GM18505 (cell line): Measurements from ENCODE around the gene GP1BB.

Experiments
- ATAC-seq: cut with Tn5 transposase; IDR thresholded peaks from one replicate; pipeline ENCODE4 v1.9.1; 2021; ENCODE audit not compliant: unreplicated experiment
- POLR2A ChIP-seq: IDR thresholded peaks from 4 replicates; pipeline ENCODE4 v1.6.1; 2011; ENCODE audit warnings: borderline replicate concordance; ENCODE audit not compliant: insufficient read depth, insufficient read length; ENCODE audit errors: extremely low read depth

GP1BB gene

DNA sequence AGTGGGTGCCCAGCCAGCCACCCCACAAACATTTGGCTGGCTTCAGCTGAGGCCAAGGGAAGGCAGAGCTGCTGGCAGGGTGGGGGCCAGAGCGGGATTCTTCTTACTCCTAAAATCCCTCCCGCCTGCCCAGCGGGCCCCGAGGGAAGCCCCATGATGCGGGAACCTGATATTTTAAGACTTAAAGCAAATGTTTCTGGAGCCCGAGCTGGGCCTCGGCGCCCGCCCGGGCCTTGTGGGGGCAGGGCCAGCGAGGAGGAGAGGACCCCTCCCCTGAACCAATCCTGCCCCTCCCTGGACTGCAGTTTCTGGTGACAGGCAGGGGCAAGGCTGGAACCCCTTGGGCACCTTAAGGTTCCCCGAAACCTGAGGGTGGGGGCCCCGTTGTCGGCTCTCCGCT lies 17.2 kb downstream of the GP1BB start:
- ATAC-seq = no peak
- no peak for TF ChIP-seq POLR2A

- ATAC-seq = no peak
These were observed 17.7 kb downstream of the GP1BB start for GRCh38 chr22:19741053-19741452.

DNA sequence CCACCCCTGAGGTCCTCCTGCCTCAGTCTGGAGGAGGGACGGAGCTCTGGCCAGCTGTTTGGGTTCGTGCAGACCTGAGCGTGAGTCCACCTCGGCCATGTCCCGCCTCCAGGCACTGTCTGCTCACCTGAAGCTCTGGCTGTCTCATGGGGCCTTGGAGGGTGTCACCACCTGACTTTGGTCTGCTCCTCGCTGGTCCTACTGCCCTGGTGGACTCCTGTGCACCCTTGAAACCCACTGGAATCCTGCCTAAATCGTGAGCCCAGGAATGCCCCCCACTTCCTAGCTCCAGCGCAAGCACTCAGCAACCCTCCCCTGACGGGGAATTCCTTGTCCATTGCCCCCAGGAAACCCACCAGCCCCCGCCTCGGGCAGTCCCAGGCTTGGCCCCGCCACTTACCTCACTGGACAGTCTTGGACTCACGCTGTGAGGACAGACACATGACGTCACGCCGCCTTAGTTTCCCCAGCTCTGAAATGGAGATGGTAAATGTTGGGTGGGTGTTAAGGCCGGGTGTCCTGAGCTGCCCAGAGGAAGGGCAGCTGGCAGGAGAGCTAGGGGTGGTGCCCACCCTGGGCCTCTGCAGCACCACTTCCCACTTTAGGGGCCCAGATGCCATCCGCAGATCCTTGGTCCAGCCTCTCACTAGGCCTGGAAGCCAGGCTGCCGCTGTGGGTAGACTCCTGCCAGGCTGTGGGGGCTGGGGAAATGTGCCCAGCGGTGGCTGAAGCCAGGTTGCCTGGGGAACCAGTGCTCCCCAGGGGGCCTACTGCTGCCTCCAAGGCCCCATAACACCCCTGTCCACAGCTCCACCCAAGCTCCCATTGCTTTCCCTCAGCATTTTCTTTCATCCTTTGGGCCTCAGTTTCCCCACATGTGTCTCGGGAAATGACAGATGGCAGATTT lies 19.1 kb downstream of the GP1BB start:
- no peak for TF ChIP-seq POLR2A
- no peak for ATAC-seq

More at GRCh38 chr22:19741053-19741452, 17.7 kb downstream of the GP1BB start:
- no peak for TF ChIP-seq POLR2A

DNA sequence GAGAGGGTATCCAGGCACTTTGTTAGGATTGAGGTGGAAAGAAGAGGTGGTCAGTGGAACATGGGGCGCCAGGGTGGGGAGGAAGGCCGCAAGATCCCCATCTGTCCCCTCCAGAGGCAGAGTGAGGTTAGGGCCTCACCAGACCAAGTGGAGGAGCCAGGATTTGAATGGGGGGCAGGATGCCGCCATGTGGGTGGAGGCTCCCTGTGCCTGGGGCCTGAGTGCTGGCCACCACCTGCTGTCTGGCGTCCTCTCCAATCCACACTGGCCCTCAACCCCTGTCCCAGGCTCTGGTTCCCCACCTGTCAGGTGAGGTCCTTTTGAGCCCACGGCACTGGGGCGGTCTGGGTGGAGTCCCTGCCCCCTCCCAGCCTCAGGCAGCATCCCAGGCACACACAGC lies 19.7 kb downstream of the GP1BB start:
- TF ChIP-seq POLR2A = no peak
- ATAC-seq = no peak

GRCh38 chr22:19743651-19744050 lies 20.3 kb downstream of the GP1BB start:
- no peak for ATAC-seq
- TF ChIP-seq POLR2A = no peak

GRCh38 chr22:19744350-19745006 lies 21.1 kb downstream of the GP1BB start:
- TF ChIP-seq POLR2A = no peak
- ATAC-seq = no peak

GRCh38 chr22:19745155-19746101 lies 22.1 kb downstream of the GP1BB start:
- no peak for ATAC-seq
- TF ChIP-seq POLR2A = no peak

DNA sequence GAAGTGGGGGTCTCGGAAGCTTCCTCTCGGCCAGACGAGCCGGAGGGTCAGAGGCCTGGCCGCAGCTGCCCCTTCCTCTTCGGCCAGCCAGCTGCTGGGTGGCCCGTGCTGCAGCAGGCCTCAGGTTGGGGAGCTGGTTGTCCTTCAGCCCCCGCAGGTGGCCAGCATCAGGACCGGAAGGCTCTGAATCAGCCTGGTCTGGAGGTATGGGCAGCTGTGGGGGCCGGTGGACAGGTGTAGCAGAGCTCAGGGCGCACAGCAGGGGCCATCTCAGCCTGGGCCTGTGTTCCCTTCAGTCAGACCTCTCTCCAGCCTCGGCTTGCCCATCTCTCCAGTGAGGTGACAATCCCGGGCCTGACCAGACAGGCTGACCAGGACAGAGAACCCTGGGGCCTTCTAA lies 23.4 kb downstream of the GP1BB start:
- no peak for TF ChIP-seq POLR2A
- no peak for ATAC-seq

- no peak for ATAC-seq
- no peak for TF ChIP-seq POLR2A
These were observed 24.2 kb downstream of the GP1BB start for GRCh38 chr22:19747551-19747950.

DNA sequence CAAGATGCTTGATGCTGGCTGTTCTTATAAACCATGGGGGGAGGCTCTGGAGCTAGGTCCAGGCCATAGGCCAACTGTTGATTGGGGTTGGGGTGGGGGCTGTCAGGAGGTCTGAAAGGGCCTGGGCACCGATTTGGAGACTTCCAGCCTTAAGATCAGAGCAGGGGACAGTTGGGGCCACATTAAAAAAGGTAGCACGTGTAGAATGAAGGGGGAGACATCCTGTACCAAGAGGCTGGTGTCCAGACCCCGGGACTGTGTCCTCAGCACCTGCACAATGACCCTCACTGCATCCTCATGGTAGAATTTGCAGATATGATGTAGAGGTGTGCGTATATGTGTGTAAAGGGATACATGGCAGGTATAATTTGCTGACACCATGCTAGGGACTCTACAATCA lies 24.8 kb downstream of the GP1BB start:
- ATAC-seq = no peak
- no peak for TF ChIP-seq POLR2A

DNA sequence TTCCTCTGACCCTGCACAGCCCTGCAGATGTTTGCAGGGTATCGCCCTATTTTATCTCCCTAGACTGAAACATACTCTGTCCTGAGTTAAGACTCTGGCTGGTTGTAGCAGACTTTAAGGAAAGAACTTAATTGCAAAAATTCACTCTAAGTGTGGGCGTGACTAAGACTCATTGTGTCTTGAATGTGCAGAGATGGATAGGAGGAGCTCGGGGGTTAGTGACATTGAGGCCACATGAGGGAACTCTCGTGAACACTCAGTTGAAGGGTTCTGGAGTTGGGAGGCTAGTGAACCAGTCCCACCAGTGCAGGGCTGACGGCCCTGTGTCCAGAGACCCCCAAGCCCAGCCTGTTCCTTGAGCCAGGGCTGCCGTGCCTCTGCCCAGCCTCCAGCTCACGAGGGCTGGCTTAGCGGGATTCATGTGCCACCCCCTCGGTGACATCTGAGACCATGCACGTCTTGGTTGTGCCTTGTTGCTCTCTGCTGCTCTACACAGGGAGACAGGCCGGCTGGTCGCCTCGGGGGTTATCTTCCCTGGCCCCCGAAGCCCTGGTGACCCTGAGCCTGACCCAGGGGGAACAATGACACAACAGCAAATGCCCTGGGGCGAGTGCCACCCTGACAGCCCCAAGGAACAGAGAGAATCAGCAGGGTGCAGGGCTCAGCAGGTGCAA lies 25.8 kb downstream of the GP1BB start:
- TF ChIP-seq POLR2A = no peak
- no peak for ATAC-seq

GRCh38 chr22:19749876-19750275 lies 26.5 kb downstream of the GP1BB start:
- no peak for TF ChIP-seq POLR2A
- ATAC-seq = no peak
